AG04450 (cell line): ENCODE results near the gene NDUFC2. TPM values are rescaled to one million over a fixed set of nuclear protein-coding genes. Genes with fewer than 3 reads are reported as not detected.
A peak's percentile ranks its signal among the peaks of the same experiment; 100 is the strongest.

ENCODE experiments used
- CTCF ChIA-PET: fragments of 300-600, 350-600 bp; formaldehyde crosslinking; extraction: SDS; loops from one replicate; lab custom pipeline; 2022; ENCODE audit warnings: antibody characterized with exemption, inconsistent platforms; lab: Charles Lee
- POLR2A ChIA-PET: fragments of 350-600 bp; formaldehyde crosslinking; extraction: SDS; loops from one replicate; lab custom pipeline; 2021; ENCODE audit warnings: antibody characterized with exemption, inconsistent platforms; lab: Yijun Ruan, JAX
- DNase-seq: peaks from one replicate; pipeline ENCODE4 v3.0.0-alpha.2; 2011; ENCODE audit warnings: low read depth, low spot score
- H3K27ac ChIP-seq: one replicate; pipeline ENCODE4 v1.5.1; 2012; ENCODE audit warnings: low read depth, low read length, control low read depth
- H3K27me3 ChIP-seq: one replicate; pipeline ENCODE4 v1.6.0; 2012; ENCODE audit warnings: low read length; ENCODE audit not compliant: control insufficient read depth, insufficient read depth
- H3K4me3 ChIP-seq: 2 replicates; pipeline ENCODE4 v1.5.1; 2011; ENCODE audit warnings: mild to moderate bottlenecking, low read depth, low read length, control low read depth
- H3K9me3 ChIP-seq: 2 replicates; pipeline ENCODE4 v1.5.1; 2012; ENCODE audit warnings: low read length; ENCODE audit not compliant: control insufficient read depth, insufficient read depth
- CTCF ChIP-seq: IDR thresholded peaks from 2 replicates; pipeline ENCODE4 v1.5.1; 2011; ENCODE audit warnings: low read depth, low read length, control low read depth, inconsistent platforms
- polyA minus RNA-seq: library from RNA; depleted of rRNA, polyadenylated mRNA; stranded (reverse); fragments of >200 nt; gene quantifications from 2 replicates; pipeline ENCODE4 v1.2.3, GENCODE V29; 2011; rRNA and poly(A)+ RNA removed
- polyA plus RNA-seq: library from polyadenylated mRNA; depleted of rRNA; stranded (reverse); fragments of >200 nt; gene quantifications from 2 replicates; pipeline ENCODE4 v1.2.3, GENCODE V29; 2011; rRNA removed

NDUFC2 gene
- polyA plus RNA-seq (128 and 136 TPM in 2 replicates), polyA minus RNA-seq (38.4 and 50.3 TPM in 2 replicates)

- peak; percentile 57 for DNase-seq
- ChIA-PET POLR2A (interaction anchor here (0.5 to 1.6 kb wide), 5 partner anchors 16 to 213 kb away, joined by 3 to 5 read pairs (median 3); partner anchors contain the start of genes ALG8, INTS4 and THRSP), CTCF (interaction anchor here (0.6 to 2.5 kb wide), 6 partner anchors 10 to 485 kb away, joined by 3 to 10 read pairs (median 4); no protein-coding TSS in a partner anchor)
- Histone ChIP-seq H3K27ac (peak within 1 kb of the TSS; percentile 77), H3K4me3 (peak within 1 kb of the TSS; percentile 86), H3K27me3 (no peaks in the 10 kb centered on the region), H3K9me3 (peaks cover 4% of the 10 kb centered on the region; the same call in 1 of the 2 replicates)
- no peak; the same call in 1 of the 2 replicates for TF ChIP-seq CTCF
Measured at GRCh38 chr11:78079232-78080083, at the start of gene NDUFC2. Gene NDUFC2, minus strand, starts transcription at chr11:78079862. Its CDS starts 118 bp downstream, at chr11:78079744.

GRCh38 chr11:78127403-78127802 lies 47.7 kb upstream of the NDUFC2 start:
- DNase-seq = no peak
- CTCF ChIA-PET = no interaction called here
- no peaks in the 10 kb centered on the region for H3K9me3 ChIP-seq

GRCh38 chr11:78112582-78113275 lies 33.1 kb upstream of the NDUFC2 start:
- ChIA-PET POLR2A (no interaction called here), CTCF (no interaction called here)
- no peak for TF ChIP-seq CTCF
- H3K4me3 ChIP-seq = no peak overlapping the region
- H3K27me3 ChIP-seq = no peaks in the 10 kb centered on the region
- no peak overlapping the region for H3K27ac ChIP-seq
- no peak for DNase-seq
- no peaks in the 10 kb centered on the region for H3K9me3 ChIP-seq

More at GRCh38 chr11:78127403-78127802, 47.7 kb upstream of the NDUFC2 start:
- no peak overlapping the region for H3K27ac ChIP-seq
- no peaks in the 10 kb centered on the region for H3K27me3 ChIP-seq
- TF ChIP-seq CTCF = no peak
- POLR2A ChIA-PET = no interaction called here
- no peak overlapping the region for H3K4me3 ChIP-seq

GRCh38 chr11:78111298-78111697 lies 31.6 kb upstream of the NDUFC2 start:
- Histone ChIP-seq H3K27ac (no peak overlapping the region), H3K9me3 (no peaks in the 10 kb centered on the region), H3K4me3 (no peak overlapping the region), H3K27me3 (no peaks in the 10 kb centered on the region)
- ChIA-PET POLR2A (no interaction called here), CTCF (no interaction called here)
- no peak for DNase-seq
- no peak for TF ChIP-seq CTCF
